Pancreas (tissue), 10 donors: ENCODE measurements around the gene GPC5. TPM values are rescaled to one million over a fixed set of nuclear protein-coding genes. Genes with fewer than 3 reads are reported as not detected.

Experiments
- ATAC-seq, 4 donors: fragments of 200-7000 bp; cut with Tn5 transposase; one replicate each; pipeline versions ENCODE4 v1.8.0 to v1.9.1; 2020; ENCODE audit warnings: mild to moderate bottlenecking in 4 of 4, moderate library complexity in 4 of 4
- DNase-seq, 6 donors: peaks; one replicate each; pipeline ENCODE4 v3.0.0-alpha.2; 2020
- FAIRE-seq: peaks from 2 replicates; lab custom pipeline; 2012; peaks lifted over from hg19 to GRCh38; lab: Jason Lieb, UNC
- H3K27ac ChIP-seq, 4 donors: fragments of 200-600 bp; sonication (generic); 1 replicate in 3 of 4; 2 replicates in 1 of 4; pipeline versions ENCODE4 v1.5.0 to v1.8.0; 2020
- H3K27me3 ChIP-seq, 4 donors: fragments of 200-600 bp; one replicate each; pipeline ENCODE4 v1.8.0; 2021
- H3K36me3 ChIP-seq, 3 donors: fragments of 200-600 bp; sonication (generic) in 1 of 3; one replicate each; pipeline versions ENCODE4 v1.5.0 to v1.8.0; 2020 to 2021
- H3K4me1 ChIP-seq, 3 donors: fragments of 200-600 bp; one replicate each; pipeline ENCODE4 v1.8.0; 2021
- H3K4me3 ChIP-seq, 4 donors: fragments of 200-600 bp; sonication (generic) in 2 of 4; one replicate each; pipeline versions ENCODE4 v1.5.0 to v1.8.0; 2020 to 2021
- H3K9me3 ChIP-seq, 4 donors: fragments of 200-600 bp; one replicate each; pipeline ENCODE4 v1.8.0; 2021
- WGBS, 2 donors: extraction: QIAGEN DNeasy Blood & Tissue Kit; methylation state at CpG; one replicate each; pipeline ENCODE4 v1.1.7; 2013; 5-methylcytosine and 5-hydroxymethylcytosine counted together
- intact Hi-C, 3 donors: fragments of 100-400 bp; cut with DNase I; formaldehyde crosslinking; loops; one replicate each; pipeline versions ENCODE4 v1.11.1 to v1.14.2; 2022
- polyA plus RNA-seq, 2 donors: library from polyadenylated mRNA; stranded (reverse); fragments of 200-250 nt; gene quantifications; one replicate each; pipeline ENCODE4 v1.2.3, GENCODE V29; 2013
- total RNA-seq, 6 donors: library from RNA; stranded (reverse); fragmentation: NEBNext Ultra II Directional in 4 of 6; extraction: Animal tissue kit (Norgen Biotek cat#: 25700) in 4 of 6; gene quantifications; one replicate each; pipeline versions ENCODE4 v1.2.1 to v1.2.4, GENCODE V29; 2021 to 2023
- TF ChIP-seq, protein P1 (sequence below), 4 donors: fragments of 200-600 bp; sonication (generic) in 3 of 4; IDR thresholded peaks; one replicate each; pipeline versions ENCODE4 v1.5.0 to v1.8.0; 2021; ENCODE audit warnings: antibody characterized with exemption in 4 of 4
- donor health status: healthy with polysubstance abuse.
- donor health status: DM: no; HTN: no; CAD: no; lungs with moderate emphysema.
- donor health status: DM: no; HTN: no; CAD: no.
- donor health status: control.
- donor health status: control.
- donor health status: Bipolar disorder and iron deficiency.
- donor health status: DM: yes; HTN: yes; CAD: no.
- donor health status: DM: no; HTN: no; CAD: no.
- donor health status: DM: no; HTN: no; CAD: no.
- donor health status: DM: yes; HTN: yes; CAD: no.

GPC5 gene
- total and polyA plus RNA-seq, 8 donors, result 0.12 to 0.35 (median 0.35) TPM; not detected in 5

DNA sequence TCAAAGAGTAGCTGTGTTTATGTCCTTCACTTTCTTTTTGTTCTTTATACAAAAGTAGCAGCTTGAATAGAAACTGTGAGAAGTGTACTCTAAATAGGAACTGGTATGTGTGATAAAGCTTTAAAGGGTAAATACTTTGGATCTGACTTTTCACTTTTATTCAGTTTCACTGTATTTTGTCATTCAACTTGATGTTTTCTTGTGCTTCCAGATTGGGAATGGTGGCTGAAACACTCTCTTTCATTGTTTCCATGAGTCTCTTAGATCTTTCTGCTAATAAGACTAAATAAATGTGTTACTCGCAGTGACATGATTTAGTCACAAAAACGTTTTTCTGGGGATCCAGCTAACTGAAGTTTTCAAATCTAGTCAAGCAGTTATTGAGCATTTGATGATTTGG lies 133.2 kb downstream of the GPC5 start:
- no peak overlapping the region for H3K4me3 ChIP-seq
- H3K27ac ChIP-seq, result no peak overlapping the region
- 42 to 49% methylated on average over 2 of the region's 2 CpGs for WGBS, 2 donors
- no peak for FAIRE-seq
- H3K27me3 ChIP-seq, result no peaks in the 10 kb centered on the region
- no peak for DNase-seq
- no peak for ATAC-seq
- H3K36me3 ChIP-seq, result no peaks in the 10 kb centered on the region
- intact Hi-C loops, result no loop called here
- TF ChIP-seq, protein P1, sequence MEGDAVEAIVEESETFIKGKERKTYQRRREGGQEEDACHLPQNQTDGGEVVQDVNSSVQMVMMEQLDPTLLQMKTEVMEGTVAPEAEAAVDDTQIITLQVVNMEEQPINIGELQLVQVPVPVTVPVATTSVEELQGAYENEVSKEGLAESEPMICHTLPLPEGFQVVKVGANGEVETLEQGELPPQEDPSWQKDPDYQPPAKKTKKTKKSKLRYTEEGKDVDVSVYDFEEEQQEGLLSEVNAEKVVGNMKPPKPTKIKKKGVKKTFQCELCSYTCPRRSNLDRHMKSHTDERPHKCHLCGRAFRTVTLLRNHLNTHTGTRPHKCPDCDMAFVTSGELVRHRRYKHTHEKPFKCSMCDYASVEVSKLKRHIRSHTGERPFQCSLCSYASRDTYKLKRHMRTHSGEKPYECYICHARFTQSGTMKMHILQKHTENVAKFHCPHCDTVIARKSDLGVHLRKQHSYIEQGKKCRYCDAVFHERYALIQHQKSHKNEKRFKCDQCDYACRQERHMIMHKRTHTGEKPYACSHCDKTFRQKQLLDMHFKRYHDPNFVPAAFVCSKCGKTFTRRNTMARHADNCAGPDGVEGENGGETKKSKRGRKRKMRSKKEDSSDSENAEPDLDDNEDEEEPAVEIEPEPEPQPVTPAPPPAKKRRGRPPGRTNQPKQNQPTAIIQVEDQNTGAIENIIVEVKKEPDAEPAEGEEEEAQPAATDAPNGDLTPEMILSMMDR (IDR thresholded peaks at IDR 0.05), result no peak
- no peaks in the 10 kb centered on the region for H3K9me3 ChIP-seq
- no peaks in the 10 kb centered on the region for H3K4me1 ChIP-seq

DNA sequence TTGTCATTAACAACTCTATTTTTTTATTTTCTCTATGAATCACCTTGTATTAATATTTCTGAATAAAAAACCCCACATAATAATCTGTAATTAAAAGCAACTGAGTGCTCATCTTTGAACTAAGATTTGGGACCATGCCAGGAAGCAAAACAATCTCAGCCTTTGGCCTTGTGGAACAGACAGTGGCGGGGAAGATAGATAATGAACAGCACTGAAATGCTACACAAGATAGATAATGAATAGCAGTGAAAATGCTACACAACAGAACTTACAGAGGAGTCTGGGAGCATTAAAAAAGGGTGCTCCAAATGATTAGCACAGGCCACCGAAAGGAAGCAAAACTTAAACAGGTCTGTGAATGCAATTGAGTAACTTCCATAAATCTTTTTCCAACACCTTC lies 134.9 kb downstream of the GPC5 start:
- no peak for ATAC-seq
- Histone ChIP-seq H3K27me3 (no peaks in the 10 kb centered on the region), H3K4me3 (no peak overlapping the region), H3K9me3 (no peaks in the 10 kb centered on the region), H3K36me3 (no peaks in the 10 kb centered on the region), H3K4me1 (no peaks in the 10 kb centered on the region), H3K27ac (no peak overlapping the region)
- TF ChIP-seq, protein P1 (IDR thresholded peaks at IDR 0.05), result no peak
- no peak for FAIRE-seq
- 56 to 64% methylated on average over 2 of the region's 2 CpGs for WGBS, 2 donors
- intact Hi-C loops, result no loop called here
- DNase-seq, result no peak

DNA sequence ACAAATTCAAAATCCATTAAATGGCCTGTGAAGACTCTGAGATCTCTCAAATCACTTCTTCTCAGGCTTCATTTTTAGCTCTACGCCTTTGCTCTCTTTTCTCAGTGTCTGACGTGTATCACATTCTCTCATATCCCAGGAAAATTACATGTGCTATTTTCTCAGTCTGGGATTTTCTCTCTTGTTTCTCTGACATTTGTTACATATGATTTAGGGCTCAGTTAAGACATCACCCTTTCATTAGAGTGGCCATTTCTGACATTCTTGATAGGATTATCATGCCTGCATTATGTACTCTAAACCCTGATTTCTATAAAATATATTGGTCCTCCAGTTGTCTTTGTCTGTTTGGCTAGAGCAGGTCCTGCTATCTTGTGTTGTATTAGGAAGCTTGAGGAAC lies 136.6 kb downstream of the GPC5 start:
- TF ChIP-seq, protein P1 (IDR thresholded peaks at IDR 0.05), result no peak
- DNase-seq, result no peak

DNA sequence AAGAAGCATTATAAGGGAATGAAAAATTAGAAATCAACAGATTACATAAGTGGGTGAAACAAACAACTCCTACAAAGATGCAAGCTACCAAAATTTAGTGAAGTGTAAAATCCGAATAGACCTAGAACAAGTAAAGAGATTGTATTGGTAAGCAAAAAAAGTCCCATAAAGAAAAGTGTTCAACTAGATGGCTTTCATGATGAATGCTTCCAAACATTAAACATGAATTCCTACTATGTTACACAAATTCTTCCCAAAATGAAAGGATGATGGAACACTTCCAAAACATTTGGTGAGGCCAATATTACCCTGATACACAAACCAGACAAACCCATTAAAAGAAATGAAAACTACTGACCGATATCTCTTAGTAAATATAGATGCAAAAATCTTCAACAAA lies 139.0 kb downstream of the GPC5 start:
- intact Hi-C loops, result no loop called here

More for the DNA sequence above, 136.6 kb downstream of the GPC5 start:
- H3K27ac ChIP-seq, result no peak overlapping the region
- no peak overlapping the region for H3K4me3 ChIP-seq
- WGBS, 2 donors, result 82 to 93% methylated on average over 2 of the region's 2 CpGs
- no peak for FAIRE-seq
- H3K4me1 ChIP-seq, result peaks cover 0 to 3% (median 0%) of the 10 kb centered on the region in 3 donors
- H3K9me3 ChIP-seq, result no peaks in the 10 kb centered on the region
- no peaks in the 10 kb centered on the region for H3K36me3 ChIP-seq
- intact Hi-C loops, result no loop called here
- H3K27me3 ChIP-seq, result no peaks in the 10 kb centered on the region
- no peak for ATAC-seq

More for the DNA sequence above, 139.0 kb downstream of the GPC5 start:
- no peaks in the 10 kb centered on the region for H3K9me3 ChIP-seq
- peaks cover 0 to 7% (median 0%) of the 10 kb centered on the region in 3 donors for H3K4me1 ChIP-seq
- H3K27me3 ChIP-seq, result no peaks in the 10 kb centered on the region
- H3K4me3 ChIP-seq, result no peak overlapping the region
- H3K27ac ChIP-seq, result no peak overlapping the region
- DNase-seq, result no peak
- 68 to 69% methylated on average over 2 of the region's 2 CpGs for WGBS, 2 donors
- FAIRE-seq, result no peak
- TF ChIP-seq, protein P1 (IDR thresholded peaks at IDR 0.05), result no peak
- H3K36me3 ChIP-seq, result no peaks in the 10 kb centered on the region
- no peak for ATAC-seq
